Measurements from ENCODE around the gene SRRM2.

SRRM2 gene

GRCh38 chr16:2779151-2779920, 26.9 kb downstream of the SRRM2 start:
- no peak for DNase-seq

DNA sequence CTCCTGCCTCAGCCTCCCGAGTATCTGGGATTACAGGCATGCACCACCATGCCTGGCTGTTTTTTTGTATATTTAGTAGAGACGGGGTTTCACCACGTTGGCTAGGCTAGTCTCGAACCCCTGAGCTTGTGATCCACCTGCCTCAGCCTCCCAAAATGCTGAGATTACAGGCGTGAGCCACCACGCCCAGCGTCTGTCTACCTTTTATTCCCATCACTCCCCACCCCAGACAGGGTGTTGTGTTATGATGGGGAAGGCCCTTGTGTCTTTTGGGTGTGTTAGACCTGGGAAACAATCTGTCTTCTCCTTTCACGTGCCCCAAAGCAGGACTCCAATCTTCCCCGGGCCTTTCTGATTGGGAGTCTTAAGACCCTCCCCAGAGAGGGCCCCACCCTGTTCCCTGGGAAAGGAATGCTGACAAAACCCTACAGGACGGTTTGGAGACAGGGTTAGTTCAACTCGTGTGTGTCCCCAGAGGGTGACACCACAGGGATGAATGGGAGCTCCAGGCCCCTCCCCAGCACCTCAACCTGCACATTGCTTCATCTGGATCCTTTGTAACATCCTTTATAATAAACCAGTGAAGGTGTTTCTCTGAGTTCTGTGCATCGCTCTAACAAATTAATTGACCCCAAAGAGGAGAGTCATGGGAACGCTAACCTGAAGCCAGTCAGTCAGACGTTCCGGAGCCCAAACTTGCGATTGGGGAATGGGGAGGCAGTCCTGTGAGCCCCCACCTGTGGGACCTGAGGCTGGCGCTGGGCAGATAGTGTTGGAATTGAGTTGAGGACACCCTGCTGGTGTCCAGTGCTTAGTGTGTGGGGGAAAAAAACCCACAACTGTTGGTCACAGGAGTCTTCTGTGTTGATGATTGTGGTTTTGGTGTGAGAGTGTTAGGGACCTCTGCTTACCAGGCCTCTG, 27.8 kb downstream of the SRRM2 start:
- no peak for DNase-seq

- DNase-seq = no peak
Observed at GRCh38 chr16:2782583-2783351, 30.3 kb downstream of the SRRM2 start.

DNA sequence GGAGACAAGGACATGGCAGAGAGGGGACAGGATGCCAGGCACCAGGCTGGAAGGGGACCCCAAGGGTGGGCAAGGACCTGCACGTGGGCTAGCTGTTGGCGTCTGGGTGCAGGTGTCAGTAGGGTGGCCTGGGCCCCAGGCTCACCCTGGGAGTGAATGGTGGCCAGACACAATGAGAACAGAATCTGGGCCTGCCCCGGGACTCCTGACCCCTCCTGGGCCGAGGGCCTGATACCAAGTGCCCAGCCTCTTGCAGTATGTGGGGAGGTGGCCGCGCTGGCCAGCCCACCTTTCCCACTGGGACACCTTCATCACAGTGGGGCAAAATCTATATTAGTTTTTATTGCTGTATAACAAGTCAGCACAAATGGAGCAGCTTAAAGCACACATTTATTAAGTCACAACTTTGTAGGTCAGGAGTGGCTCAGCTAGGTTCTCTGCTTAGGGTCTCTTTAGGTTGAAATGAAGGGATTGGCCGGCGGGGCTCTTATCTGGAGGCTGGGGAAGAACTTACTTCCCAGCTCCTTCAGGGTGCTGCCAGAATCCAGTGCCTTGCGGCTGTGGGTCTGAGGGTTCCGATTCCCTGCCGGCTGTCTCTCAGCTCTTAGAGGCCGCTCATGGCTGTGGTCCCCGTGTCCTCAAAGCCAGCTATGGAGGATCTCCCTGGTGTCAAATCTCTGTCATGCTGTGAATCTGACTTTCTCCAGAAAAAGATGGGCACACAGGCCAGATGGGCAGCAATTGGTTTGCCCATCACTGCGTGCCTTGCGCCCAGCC, 31.3 kb downstream of the SRRM2 start:
- DNase-seq = no peak

DNA sequence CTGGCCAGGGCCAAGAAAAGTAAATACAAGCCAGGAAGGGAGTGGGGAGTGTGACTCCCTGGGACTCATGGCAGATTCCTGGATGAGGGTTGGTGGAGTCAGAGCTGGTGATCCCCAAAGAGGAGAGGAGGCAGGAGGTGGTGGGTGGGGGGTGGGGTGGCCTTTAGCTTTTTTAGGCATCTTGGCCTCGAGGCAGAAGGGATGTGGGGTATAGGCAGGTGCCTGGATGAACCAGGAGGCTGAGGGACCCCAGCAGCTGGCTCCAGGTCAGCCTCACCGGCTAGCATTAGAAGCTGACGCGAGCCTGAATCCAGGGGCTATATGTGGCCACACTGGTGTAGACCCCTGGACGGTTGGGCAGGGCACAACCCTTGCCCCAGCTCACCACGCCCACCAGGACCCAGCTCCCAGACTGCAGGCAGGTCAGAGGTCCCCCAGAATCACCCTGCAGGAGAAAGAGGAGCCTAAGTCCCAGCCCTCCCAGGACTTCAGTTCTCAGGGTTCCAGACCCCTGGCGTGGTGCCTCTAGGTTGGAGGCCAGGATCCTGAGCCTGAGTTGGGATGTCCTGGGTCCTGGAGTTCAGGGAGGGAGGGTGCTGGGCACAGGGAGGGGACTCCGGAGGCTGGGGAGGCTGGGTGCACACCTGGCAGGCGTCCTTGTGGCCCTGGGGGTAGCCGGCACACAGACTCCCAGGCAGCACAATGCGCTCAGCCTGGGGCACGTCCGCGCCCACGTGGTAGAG, 32.1 kb downstream of the SRRM2 start:
- DNase-seq = no peak

- DNase-seq = no peak
Observed at GRCh38 chr16:2785101-2785991, 32.9 kb downstream of the SRRM2 start.

DNA sequence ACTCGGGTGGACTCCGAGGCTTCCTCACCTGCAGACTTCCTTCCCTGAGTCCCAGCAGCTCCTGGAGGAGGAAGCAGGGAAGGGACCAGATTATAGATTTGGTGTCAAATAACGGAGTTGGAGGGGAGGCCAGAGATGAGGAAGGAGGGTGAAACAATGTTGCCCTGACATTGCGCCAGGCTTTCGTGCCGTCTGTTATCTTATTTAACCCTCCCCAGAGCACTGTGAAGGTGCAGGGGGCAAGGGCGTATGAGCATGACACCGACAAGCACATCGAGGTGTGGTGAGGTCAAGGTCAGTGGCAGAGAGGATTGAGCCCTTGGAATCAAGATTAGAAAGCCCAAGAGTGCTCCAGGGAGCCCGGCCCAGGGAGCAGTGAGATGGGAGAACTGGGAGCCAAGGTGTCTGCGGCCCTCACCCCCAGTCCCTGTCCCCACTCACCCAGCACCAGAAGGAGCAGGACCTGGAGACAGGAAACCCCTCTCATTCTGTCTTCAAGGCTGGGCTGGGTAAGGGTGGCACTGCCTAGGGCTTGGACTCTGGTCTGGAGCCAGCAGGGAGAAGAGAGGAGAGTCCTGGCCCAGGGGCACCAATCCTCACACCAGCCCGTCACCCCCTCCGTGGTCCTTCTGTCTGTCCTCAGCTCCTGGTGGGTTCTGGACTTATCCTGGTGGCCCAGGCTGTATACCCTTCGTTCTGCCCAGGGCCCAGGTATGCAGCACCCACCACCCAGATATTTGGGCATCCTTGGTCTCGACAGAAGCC, 33.8 kb downstream of the SRRM2 start:
- no peak for DNase-seq

DNA sequence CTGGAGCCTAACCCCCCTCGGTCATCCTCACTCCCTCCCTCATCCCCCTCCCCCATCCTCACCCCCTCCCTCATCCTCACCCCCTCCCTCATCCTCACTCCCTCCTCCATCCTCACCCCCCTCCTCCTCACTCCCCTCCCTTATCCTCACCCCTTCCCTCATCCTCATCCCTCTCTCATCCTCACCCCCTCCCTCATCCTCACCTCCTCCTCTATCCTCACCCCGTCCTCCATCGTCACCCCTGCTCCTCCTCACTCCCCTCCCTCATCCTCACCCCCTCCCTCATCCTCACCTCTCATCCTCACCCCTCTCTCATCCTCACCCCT, 34.4 kb downstream of the SRRM2 start:
- no peak for DNase-seq

DNA sequence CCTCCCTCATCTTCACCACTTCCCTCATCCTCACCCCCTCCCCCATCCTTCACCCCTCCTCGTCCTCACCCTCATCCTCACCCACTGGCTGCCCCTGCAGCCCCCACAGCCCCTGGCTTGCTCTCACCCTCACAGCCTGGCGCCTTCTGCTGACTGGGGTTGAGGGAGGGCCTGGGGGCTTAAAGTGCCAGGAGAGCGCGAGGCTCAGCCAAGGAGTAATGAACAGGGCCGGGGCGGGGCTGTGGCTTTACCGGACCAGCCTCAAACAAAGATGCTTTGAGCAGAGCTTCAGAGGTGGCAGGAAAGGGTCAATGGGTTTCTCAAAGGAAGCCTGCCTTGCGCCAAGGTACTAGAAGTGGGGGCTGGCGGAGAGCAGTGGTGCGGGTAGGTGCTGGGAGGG, 35.0 kb downstream of the SRRM2 start, which contains the start of gene PRSS33:
PRSS33 (minus strand) TSS at position 155 of the 400 bp plus-strand sequence. CDS start 1,013 bp downstream, outside the sequence.
- no peak for DNase-seq

DNA sequence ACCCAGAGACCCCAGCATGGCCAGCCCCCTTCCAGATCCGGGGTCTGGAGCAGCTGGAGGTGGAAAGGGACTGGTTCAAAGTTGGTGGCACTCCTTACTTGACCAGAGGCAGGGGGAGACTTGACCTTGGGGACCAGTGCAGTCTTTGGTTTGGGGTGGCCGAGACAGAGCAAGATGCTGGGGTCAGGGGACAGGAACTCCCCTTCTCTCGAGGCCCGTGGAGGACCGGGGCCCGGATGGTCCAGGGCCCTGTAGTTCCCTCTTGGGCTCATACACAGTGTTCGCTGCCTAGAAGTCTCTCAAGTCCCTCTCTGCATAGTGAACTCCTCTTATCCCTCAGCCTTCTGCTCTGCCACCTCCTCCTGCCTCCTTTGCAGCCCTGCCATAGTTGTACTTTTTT, 35.5 kb downstream of the SRRM2 start:
- no peak for DNase-seq

- DNase-seq = no peak
Observed at GRCh38 chr16:2790631-2791030, 38.2 kb downstream of the SRRM2 start.

DNA sequence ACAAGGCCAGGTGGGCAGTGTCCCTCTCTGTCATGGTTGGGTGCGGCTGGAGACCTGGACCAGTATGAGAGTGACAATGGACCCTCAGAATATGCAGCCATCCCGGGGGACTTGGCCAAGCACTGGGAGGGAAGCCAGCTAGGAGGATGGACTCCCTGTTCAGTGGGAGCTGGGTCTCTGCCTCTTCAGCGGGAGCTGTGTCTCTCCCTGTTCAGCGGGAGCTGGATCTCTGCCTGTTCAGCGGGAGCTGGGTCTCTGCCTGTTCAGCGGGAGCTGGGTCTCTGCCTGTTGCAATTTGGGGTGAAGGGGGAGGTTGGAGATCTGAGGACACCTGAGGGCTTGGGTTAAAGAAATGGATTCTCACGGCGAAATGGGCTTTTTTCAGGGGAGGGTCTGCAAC, 38.7 kb downstream of the SRRM2 start:
- DNase-seq = no peak

DNA sequence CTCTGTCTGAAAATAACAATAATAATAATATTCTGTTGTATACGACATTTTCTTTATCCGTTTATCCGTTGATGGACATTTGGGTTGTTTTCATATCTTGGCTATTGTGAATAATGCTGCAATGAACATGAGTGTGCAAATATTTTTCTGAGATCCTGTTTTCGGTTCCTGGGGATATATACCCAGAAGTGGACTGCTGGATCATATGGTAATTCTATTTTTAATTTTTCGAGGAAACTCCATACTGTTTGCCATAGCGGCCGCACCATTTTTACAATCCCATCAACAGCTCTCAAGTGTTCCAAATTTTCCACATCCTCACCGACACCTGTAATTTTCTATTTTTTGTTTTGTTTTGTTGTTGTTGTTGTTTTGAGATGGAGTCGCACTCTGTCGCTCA, 40.5 kb downstream of the SRRM2 start:
- no peak for DNase-seq

- no peak for DNase-seq
Observed at GRCh38 chr16:2795395-2796143, 43.1 kb downstream of the SRRM2 start.

GRCh38 chr16:2798723-2799204, 46.3 kb downstream of the SRRM2 start:
- DNase-seq = no peak

DNA sequence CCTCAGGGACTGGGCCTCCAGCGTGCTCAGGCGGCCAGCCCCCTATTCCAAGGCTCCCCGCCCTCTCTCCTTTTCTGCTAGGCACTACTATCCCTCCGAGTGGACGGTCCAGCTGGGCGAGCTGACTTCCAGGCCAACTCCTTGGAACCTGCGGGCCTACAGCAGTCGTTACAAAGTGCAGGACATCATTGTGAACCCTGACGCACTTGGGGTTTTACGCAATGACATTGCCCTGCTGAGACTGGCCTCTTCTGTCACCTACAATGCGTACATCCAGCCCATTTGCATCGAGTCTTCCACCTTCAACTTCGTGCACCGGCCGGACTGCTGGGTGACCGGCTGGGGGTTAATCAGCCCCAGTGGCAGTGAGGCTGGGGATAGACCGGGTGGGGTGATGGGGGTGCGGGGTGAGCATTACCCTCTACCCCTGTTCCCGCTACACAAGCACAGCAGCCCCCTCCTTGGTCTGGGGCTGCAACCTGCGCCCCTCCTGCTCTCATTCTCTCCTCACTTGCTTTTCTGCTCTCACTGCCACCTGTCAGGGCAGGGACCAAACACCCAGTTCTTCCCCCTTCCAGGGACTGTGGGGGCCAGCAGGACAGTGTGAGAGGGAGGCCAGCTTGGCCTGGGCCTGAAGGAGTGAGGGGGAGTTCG, 46.9 kb downstream of the SRRM2 start:
- DNase-seq = no peak

DNA sequence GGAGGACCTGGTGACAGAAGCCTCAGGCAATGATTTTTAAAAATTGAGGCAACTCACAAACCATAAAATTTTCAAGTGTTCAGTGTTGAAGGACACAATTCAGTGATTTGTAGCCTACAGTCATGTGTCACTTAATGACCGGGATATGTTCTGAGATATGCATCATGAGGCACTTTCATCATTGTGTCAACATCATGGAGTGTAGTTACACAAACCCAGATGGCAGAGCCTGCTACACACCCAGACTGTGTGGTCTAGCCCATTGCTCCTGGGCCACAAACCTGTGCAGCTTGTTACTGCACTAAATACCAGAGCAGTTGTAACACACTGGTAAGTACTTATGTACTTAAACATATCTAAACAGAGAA, 47.4 kb downstream of the SRRM2 start:
- DNase-seq = no peak

DNA sequence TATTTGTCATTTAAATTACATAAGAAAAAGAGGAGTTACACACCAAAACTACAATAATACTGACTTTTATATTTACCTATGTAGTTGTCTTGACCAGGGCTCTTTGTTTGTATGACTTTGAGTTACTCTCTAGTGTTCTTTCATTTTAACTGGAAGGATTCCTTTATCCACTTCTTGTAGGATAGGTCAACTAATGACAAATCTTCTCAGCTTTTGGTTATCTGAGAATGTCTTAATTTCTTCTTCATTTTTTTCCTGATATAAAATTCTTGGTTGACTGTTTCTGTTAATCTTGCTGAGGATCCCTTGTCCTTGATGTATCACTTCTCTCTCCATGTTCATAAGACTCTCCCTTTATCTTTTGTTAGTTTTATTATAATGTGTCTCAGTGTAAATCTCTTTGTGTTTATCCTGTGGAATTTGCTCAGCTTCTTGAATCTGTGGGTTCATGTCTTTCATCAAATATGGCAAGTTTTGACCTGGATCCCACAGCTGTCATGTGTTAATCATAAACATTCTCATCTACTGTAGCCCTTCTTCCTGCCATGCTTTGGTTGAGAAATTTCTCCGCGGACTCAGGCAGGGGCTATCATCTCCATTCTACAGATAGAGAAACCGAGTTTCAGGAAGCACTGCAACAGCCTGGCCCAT, 51.2 kb downstream of the SRRM2 start:
- no peak for DNase-seq

All from NCI-H2107 (cell line).